WTC11 (cell line): ENCODE results near the gene TOMM7. TPM values are rescaled to one million over a fixed set of nuclear protein-coding genes. Genes with fewer than 3 reads are reported as not detected.
"Not testable (repeated sequence)": the region's sequence is repeated elsewhere in the genome, so short reads cannot be mapped to it uniquely, and the experiment has no call there.

ENCODE experiments used
- ATAC-seq: fragments of 200-7000 bp; cut with Tn5 transposase; 2 replicates; pipeline ENCODE4 v1.10.0; 2021; ENCODE audit warnings: mild to moderate bottlenecking, moderate library complexity
- CTCF ChIA-PET: fragments of 300-600 bp; sonication (Branson Sonifier 250); formaldehyde crosslinking; loops from one replicate; lab custom pipeline; 2021; ENCODE audit warnings: antibody characterized with exemption; lab: Charles Lee
- POLR2A ChIA-PET: fragments of 350-600 bp; sonication (Branson Sonifier 250); formaldehyde crosslinking; loops from one replicate; lab custom pipeline; 2021; ENCODE audit warnings: antibody characterized with exemption; lab: Charles Lee
- DNase-seq: peaks from one replicate; pipeline ENCODE4 v3.0.0; 2021; ENCODE audit warnings: low spot score
- H3K27ac Mint-ChIP-seq: 2 replicates; pipeline ENCODE4 v1.8.0; 2021; ENCODE audit warnings: mixed read lengths
- H3K27me3 Mint-ChIP-seq: 2 replicates; pipeline ENCODE4 v1.8.0; 2021; ENCODE audit warnings: low read depth, mild to moderate bottlenecking, moderate library complexity, mixed read lengths
- H3K36me3 Mint-ChIP-seq: 2 replicates; pipeline ENCODE4 v1.8.0; 2021; ENCODE audit warnings: mixed read lengths
- H3K4me1 Mint-ChIP-seq: 2 replicates; pipeline ENCODE4 v1.8.0; 2022; ENCODE audit warnings: mixed read lengths
- H3K4me3 Mint-ChIP-seq: 2 replicates; pipeline ENCODE4 v1.8.0; 2021; ENCODE audit warnings: mild to moderate bottlenecking, moderate library complexity, mixed read lengths
- H3K9me3 Mint-ChIP-seq: 2 replicates; pipeline ENCODE4 v1.8.0; 2021; ENCODE audit warnings: mixed read lengths
- ATF1 ChIP-seq: sonication (generic); formaldehyde crosslinking; IDR thresholded peaks from 2 replicates; pipeline ENCODE4 v1.8.1; 2023; ENCODE audit warnings: mild to moderate bottlenecking, moderate library complexity, missing genetic modification reagents
- CREB1 ChIP-seq: sonication (generic); formaldehyde crosslinking; IDR thresholded peaks from 2 replicates; pipeline ENCODE4 v1.8.0; 2023; ENCODE audit warnings: mild to moderate bottlenecking, missing genetic modification reagents
- ELF4 ChIP-seq: sonication (generic); formaldehyde crosslinking; IDR thresholded peaks from 2 replicates; pipeline ENCODE4 v1.8.1; 2022; ENCODE audit warnings: low read depth, mild to moderate bottlenecking, moderate library complexity, missing genetic modification reagents
- EMX1 ChIP-seq: fragments of 250-450 bp; sonication (Bioruptor Pico); IDR thresholded peaks from 2 replicates; pipeline ENCODE4 v1.8.0; 2021; ENCODE audit warnings: mild to moderate bottlenecking
- FOXJ3 ChIP-seq: sonication (generic); formaldehyde crosslinking; IDR thresholded peaks from 2 replicates; pipeline ENCODE4 v1.9.0; 2021; ENCODE audit warnings: missing genetic modification reagents, mild to moderate bottlenecking, borderline replicate concordance
- GABPB1 ChIP-seq: sonication (generic); formaldehyde crosslinking; IDR thresholded peaks from 2 replicates; pipeline ENCODE4 v1.8.1; 2023; ENCODE audit warnings: mild to moderate bottlenecking, missing genetic modification reagents
- GRHL2 ChIP-seq: fragments of 250-450 bp; sonication (Bioruptor Pico); IDR thresholded peaks from 2 replicates; pipeline ENCODE4 v1.8.0; 2022; ENCODE audit warnings: mild to moderate bottlenecking, moderate library complexity; ENCODE audit not compliant: insufficient replicate concordance, severe bottlenecking
- NR2C2 ChIP-seq: sonication (generic); formaldehyde crosslinking; IDR thresholded peaks from 2 replicates; pipeline ENCODE4 v1.8.0; 2022; ENCODE audit warnings: mild to moderate bottlenecking, missing genetic modification reagents
- SMAD3 ChIP-seq: sonication (generic); formaldehyde crosslinking; IDR thresholded peaks from 2 replicates; pipeline ENCODE4 v1.8.0; 2022; ENCODE audit warnings: missing genetic modification reagents, mild to moderate bottlenecking, borderline replicate concordance
- SMAD4 ChIP-seq: sonication (generic); formaldehyde crosslinking; IDR thresholded peaks from 2 replicates; pipeline ENCODE4 v1.8.0; 2022; ENCODE audit warnings: mild to moderate bottlenecking, missing genetic modification reagents
- TEAD1 ChIP-seq: sonication (generic); formaldehyde crosslinking; IDR thresholded peaks from 2 replicates; pipeline ENCODE4 v1.8.0; 2022; ENCODE audit warnings: mild to moderate bottlenecking, missing genetic modification reagents
- ZBTB21 ChIP-seq: sonication (generic); formaldehyde crosslinking; IDR thresholded peaks from 2 replicates; pipeline ENCODE4 v1.8.1; 2023; ENCODE audit warnings: mild to moderate bottlenecking, missing genetic modification reagents, borderline replicate concordance
- ZNF232 ChIP-seq: sonication (generic); formaldehyde crosslinking; IDR thresholded peaks from 2 replicates; pipeline ENCODE4 v1.8.0; 2022; ENCODE audit warnings: mild to moderate bottlenecking, missing genetic modification reagents
- ZNF396 ChIP-seq: fragments of 250-450 bp; sonication (Bioruptor Pico); IDR thresholded peaks from 2 replicates; pipeline ENCODE4 v1.8.0; 2021; ENCODE audit warnings: mild to moderate bottlenecking, moderate library complexity, borderline replicate concordance
- ZNF416 ChIP-seq: fragments of 250-450 bp; sonication (Bioruptor Pico); IDR thresholded peaks from 2 replicates; pipeline ENCODE4 v1.9.0; 2021; ENCODE audit warnings: mild to moderate bottlenecking, inconsistent platforms
- total RNA-seq: library from RNA; stranded (reverse); gene quantifications from 3 replicates; pipeline ENCODE4 v1.2.3, GENCODE V29; 2021
- TF ChIP-seq, protein P1 (sequence below): sonication (generic); formaldehyde crosslinking; IDR thresholded peaks from 2 replicates; pipeline ENCODE4 v1.8.0; 2022; ENCODE audit warnings: mild to moderate bottlenecking, missing genetic modification reagents
- TF ChIP-seq, protein P2 (sequence below): sonication (generic); formaldehyde crosslinking; IDR thresholded peaks from 2 replicates; pipeline ENCODE4 v1.8.1; 2022; ENCODE audit warnings: low read depth, mild to moderate bottlenecking, moderate library complexity, missing genetic modification reagents, borderline replicate concordance
- TF ChIP-seq, protein P3 (sequence below): sonication (generic); formaldehyde crosslinking; IDR thresholded peaks from 2 replicates; pipeline ENCODE4 v1.8.1; 2022; ENCODE audit warnings: low read depth, missing genetic modification reagents, borderline replicate concordance
- TF ChIP-seq, protein P4 (sequence below): sonication (generic); formaldehyde crosslinking; IDR thresholded peaks from 2 replicates; pipeline ENCODE4 v1.8.1; 2023; ENCODE audit warnings: mild to moderate bottlenecking, missing genetic modification reagents, moderate library complexity
- TF ChIP-seq, protein P5 (sequence below): fragments of 250-450 bp; sonication (Bioruptor Pico); conservative IDR thresholded peaks from 2 replicates; pipeline ENCODE4 v1.9.0; 2021; ENCODE audit warnings: mild to moderate bottlenecking
- TF ChIP-seq, protein P6 (sequence below): fragments of 250-450 bp; sonication (Bioruptor Pico); IDR thresholded peaks from 2 replicates; pipeline ENCODE4 v1.8.0; 2021; ENCODE audit warnings: mild to moderate bottlenecking

TOMM7 gene
- total RNA-seq, 1 experiment from 2014 or later: 500 TPM

DNA sequence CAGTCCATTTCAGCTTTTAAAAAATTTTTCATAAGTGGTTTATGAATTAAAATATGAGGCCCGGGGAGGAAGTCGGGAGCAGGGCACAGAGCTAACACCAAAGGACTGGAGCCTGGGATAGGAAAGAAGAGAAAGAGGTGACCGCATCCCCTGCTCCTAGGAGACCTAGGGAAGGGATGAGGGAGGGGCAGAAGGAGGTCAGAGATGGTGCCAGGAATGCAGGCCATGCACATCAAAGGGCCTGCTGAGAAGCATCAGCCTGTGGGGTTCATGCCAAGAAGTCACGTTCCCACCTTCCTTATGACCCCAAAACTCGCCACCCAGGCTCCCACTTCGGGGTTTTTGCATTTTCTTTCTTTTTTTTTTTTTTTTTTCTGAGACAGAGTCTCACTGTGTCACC is 14.7 kb upstream of the TOMM7 start:
- peaks cover 27% of the 10 kb centered on the region for H3K4me1 Mint-ChIP-seq
- ATAC-seq: peak; percentile 58
- H3K27ac Mint-ChIP-seq: no peak overlapping the region

DNA sequence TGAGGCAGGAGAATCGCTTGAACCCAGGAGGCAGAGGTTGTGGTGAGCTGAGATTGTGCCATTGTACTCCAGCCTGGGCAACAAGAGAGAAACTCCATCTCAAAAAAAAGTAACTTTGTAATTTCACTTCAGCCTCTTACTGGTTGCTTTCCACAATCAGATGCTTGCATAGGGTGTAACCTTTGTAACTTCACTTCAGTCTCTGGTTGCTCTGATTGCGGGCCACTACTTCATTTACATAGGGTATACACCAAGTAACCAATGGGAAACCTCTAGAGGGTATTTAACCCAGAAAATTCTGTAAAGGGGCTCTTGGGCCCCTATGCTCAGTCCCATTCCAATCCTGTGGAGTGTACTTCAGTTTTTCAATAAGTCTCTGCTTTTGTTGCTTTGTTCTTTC is 13.9 kb upstream of the TOMM7 start:
- H3K9me3 Mint-ChIP-seq, DNase-seq, H3K27me3 Mint-ChIP-seq, H3K4me3 Mint-ChIP-seq, H3K36me3 Mint-ChIP-seq, H3K27ac Mint-ChIP-seq, POLR2A ChIA-PET: not testable (repeated sequence)
- CTCF ChIA-PET: interaction anchor here (0.7 to 1.0 kb wide), 2 partner anchors 54 to 58 kb away, joined by 3 to 4 read pairs; no protein-coding TSS in a partner anchor
- peaks cover 23% of the 10 kb centered on the region for H3K4me1 Mint-ChIP-seq
- ATAC-seq: peak; percentile 53; the same call in 1 of the 2 replicates

More for the DNA sequence above, 14.7 kb upstream of the TOMM7 start:
- H3K4me3 Mint-ChIP-seq: no peak overlapping the region
- no peak for TF ChIP-seq SMAD4 (CRISPR knock-in tag)
- TF ChIP-seq, protein P1, sequence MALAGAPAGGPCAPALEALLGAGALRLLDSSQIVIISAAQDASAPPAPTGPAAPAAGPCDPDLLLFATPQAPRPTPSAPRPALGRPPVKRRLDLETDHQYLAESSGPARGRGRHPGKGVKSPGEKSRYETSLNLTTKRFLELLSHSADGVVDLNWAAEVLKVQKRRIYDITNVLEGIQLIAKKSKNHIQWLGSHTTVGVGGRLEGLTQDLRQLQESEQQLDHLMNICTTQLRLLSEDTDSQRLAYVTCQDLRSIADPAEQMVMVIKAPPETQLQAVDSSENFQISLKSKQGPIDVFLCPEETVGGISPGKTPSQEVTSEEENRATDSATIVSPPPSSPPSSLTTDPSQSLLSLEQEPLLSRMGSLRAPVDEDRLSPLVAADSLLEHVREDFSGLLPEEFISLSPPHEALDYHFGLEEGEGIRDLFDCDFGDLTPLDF (CRISPR knock-in tag): no peak
- no peak for TF ChIP-seq NR2C2
- TF ChIP-seq, protein P2, sequence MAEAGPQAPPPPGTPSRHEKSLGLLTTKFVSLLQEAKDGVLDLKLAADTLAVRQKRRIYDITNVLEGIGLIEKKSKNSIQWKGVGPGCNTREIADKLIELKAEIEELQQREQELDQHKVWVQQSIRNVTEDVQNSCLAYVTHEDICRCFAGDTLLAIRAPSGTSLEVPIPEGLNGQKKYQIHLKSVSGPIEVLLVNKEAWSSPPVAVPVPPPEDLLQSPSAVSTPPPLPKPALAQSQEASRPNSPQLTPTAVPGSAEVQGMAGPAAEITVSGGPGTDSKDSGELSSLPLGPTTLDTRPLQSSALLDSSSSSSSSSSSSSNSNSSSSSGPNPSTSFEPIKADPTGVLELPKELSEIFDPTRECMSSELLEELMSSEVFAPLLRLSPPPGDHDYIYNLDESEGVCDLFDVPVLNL (CRISPR knock-in tag): no peak
- TF ChIP-seq, all 79 proteins: peak for 0
- no peaks in the 10 kb centered on the region for H3K9me3 Mint-ChIP-seq
- H3K36me3 Mint-ChIP-seq: no peaks in the 10 kb centered on the region
- CTCF ChIA-PET: interaction anchor here (1.0 kb wide), 1 partner anchor 55 kb away, joined by 4 read pairs; no protein-coding TSS in a partner anchor
- no peak for DNase-seq
- no peaks in the 10 kb centered on the region for H3K27me3 Mint-ChIP-seq
- POLR2A ChIA-PET: no interaction called here

DNA sequence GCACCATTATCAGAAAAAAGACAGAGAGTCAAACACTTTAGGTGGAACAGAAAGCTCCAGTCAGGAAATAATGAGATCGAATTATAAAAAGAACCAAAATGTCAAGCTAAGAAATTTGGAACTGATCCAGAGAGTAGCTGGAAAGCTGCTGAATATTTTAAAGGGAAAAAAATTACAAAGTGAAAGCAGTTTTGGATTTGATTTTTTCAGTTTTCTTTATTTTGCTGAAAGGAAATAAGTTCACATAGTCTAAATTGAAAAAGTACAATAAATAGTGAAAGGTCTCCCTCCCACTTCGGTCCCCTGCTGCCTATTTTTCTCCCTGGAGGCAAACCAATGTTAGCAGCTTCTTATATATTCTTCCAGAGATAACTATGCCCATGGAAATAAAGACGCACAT is 11.3 kb upstream of the TOMM7 start:
- no peaks in the 10 kb centered on the region for H3K27me3 Mint-ChIP-seq
- H3K4me3 Mint-ChIP-seq: no peak overlapping the region
- no peaks in the 10 kb centered on the region for H3K9me3 Mint-ChIP-seq
- ATAC-seq (no peak), DNase-seq (no peak)
- H3K4me1 Mint-ChIP-seq: peaks cover 21% of the 10 kb centered on the region
- POLR2A ChIA-PET: no interaction called here
- H3K27ac Mint-ChIP-seq: peak overlapping the region; percentile 58; the same call in 1 of the 2 replicates
- no peaks in the 10 kb centered on the region for H3K36me3 Mint-ChIP-seq
- TF ChIP-seq TEAD1 (CRISPR knock-in tag) (no peak), FOXJ3 (CRISPR knock-in tag) (no peak), GABPB1 (no peak), ZNF416 (CRISPR knock-in tag) (no peak), ZNF232 (CRISPR knock-in tag) (no peak), CREB1 (no peak), SMAD3 (CRISPR knock-in tag) (no peak), EMX1 (CRISPR knock-in tag) (no peak), GRHL2 (no peak), ZNF396 (CRISPR knock-in tag) (no peak), ZBTB21 (CRISPR knock-in tag) (no peak), ELF4 (CRISPR knock-in tag) (no peak), ATF1 (CRISPR knock-in tag) (no peak)
- TF ChIP-seq, protein P3, sequence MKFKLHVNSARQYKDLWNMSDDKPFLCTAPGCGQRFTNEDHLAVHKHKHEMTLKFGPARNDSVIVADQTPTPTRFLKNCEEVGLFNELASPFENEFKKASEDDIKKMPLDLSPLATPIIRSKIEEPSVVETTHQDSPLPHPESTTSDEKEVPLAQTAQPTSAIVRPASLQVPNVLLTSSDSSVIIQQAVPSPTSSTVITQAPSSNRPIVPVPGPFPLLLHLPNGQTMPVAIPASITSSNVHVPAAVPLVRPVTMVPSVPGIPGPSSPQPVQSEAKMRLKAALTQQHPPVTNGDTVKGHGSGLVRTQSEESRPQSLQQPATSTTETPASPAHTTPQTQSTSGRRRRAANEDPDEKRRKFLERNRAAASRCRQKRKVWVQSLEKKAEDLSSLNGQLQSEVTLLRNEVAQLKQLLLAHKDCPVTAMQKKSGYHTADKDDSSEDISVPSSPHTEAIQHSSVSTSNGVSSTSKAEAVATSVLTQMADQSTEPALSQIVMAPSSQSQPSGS (CRISPR knock-in tag): no peak
- TF ChIP-seq, protein P4, sequence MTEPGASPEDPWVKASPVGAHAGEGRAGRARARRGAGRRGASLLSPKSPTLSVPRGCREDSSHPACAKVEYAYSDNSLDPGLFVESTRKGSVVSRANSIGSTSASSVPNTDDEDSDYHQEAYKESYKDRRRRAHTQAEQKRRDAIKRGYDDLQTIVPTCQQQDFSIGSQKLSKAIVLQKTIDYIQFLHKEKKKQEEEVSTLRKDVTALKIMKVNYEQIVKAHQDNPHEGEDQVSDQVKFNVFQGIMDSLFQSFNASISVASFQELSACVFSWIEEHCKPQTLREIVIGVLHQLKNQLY (CRISPR knock-in tag): no peak
- TF ChIP-seq, protein P5, sequence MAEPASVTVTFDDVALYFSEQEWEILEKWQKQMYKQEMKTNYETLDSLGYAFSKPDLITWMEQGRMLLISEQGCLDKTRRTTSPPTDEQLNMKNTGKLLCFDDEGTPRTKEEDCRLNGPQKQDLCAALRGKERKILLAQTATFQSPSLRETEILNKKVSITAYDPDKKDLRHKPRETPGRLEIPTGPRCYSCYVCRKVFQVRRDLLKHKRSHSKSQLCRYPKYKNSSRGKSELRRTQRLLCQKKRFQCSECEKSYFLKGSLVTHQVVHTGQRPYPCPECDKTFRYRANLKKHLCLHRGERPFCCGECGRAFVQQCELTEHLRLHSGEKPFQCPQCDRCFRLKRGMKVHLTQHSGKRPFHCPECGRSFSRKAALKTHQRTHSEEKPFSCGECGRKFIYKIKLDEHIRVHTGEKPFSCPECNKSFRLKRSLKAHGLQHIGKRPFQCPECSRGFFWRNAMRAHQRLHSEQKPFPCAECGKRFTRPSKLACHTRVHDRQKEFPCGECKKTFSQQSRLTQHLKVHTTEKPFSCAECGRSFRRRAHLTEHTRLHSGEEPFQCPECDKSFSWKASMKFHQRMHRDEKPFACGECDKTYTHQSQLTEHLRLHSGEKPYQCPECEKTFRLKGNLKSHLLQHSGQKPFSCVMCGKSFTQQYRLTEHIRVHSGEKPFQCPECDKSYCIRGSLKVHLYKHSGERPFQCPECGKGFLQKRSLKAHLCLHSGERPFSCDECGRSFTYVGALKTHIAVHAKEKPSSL (CRISPR knock-in tag): no peak
- TF ChIP-seq, protein P6, sequence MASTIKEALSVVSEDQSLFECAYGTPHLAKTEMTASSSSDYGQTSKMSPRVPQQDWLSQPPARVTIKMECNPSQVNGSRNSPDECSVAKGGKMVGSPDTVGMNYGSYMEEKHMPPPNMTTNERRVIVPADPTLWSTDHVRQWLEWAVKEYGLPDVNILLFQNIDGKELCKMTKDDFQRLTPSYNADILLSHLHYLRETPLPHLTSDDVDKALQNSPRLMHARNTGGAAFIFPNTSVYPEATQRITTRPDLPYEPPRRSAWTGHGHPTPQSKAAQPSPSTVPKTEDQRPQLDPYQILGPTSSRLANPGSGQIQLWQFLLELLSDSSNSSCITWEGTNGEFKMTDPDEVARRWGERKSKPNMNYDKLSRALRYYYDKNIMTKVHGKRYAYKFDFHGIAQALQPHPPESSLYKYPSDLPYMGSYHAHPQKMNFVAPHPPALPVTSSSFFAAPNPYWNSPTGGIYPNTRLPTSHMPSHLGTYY (CRISPR knock-in tag): no peak
- CTCF ChIA-PET: no interaction called here
